GM23338 (cell line): ENCODE data around the gene ANKLE2. TPM values are rescaled to one million over a fixed set of nuclear protein-coding genes. Genes with fewer than 3 reads are reported as not detected.
"Not testable (repeated sequence)": the region's sequence is repeated elsewhere in the genome, so short reads cannot be mapped to it uniquely, and the experiment has no call there.

Source experiments
- ATAC-seq: fragments of 200-7000 bp; cut with Tn5 transposase; 3 replicates; pipeline ENCODE4 v1.9.1; 2020
- DNase-seq: peaks from one replicate; pipeline ENCODE4 v3.0.0-alpha.2; 2015; ENCODE audit warnings: low spot score
- H2AFZ ChIP-seq: fragments of 200-600 bp; sonication (generic); 2 replicates; pipeline ENCODE4 v1.8.0; 2016; ENCODE audit warnings: antibody characterized with exemption, mild to moderate bottlenecking, moderate library complexity
- H3F3A ChIP-seq: fragments of 200-600 bp; sonication (generic); replicated peaks from 2 replicates; pipeline ENCODE4 v1.8.0; 2017; ENCODE audit warnings: antibody characterized with exemption, mixed run types, low read depth
- H3K27ac ChIP-seq: fragments of 200-600 bp; sonication (generic); 2 replicates; pipeline ENCODE4 v1.6.1; 2016; ENCODE audit warnings: low read depth
- H3K27me3 ChIP-seq: fragments of 200-600 bp; sonication (generic); 2 replicates; pipeline ENCODE4 v1.8.0; 2016; ENCODE audit warnings: mild to moderate bottlenecking, mixed run types, moderate library complexity; ENCODE audit not compliant: insufficient read depth
- H3K36me3 ChIP-seq: fragments of 200-600 bp; sonication (generic); 2 replicates; pipeline ENCODE4 v1.8.0; 2016; ENCODE audit warnings: mild to moderate bottlenecking; ENCODE audit not compliant: insufficient read depth
- H3K4me1 ChIP-seq: fragments of 200-600 bp; sonication (generic); 2 replicates; pipeline ENCODE4 v1.8.0; 2016; ENCODE audit warnings: mild to moderate bottlenecking, moderate library complexity; ENCODE audit not compliant: insufficient read depth
- H3K4me2 ChIP-seq: fragments of 200-600 bp; sonication (generic); 2 replicates; pipeline ENCODE4 v1.7.1; 2017; ENCODE audit warnings: mixed run types
- H3K4me3 ChIP-seq: fragments of 200-600 bp; sonication (generic); 2 replicates; pipeline ENCODE4 v1.6.1; 2016; ENCODE audit warnings: mixed run types
- H3K79me2 ChIP-seq: fragments of 200-600 bp; sonication (generic); replicated peaks from 2 replicates; pipeline ENCODE4 v1.8.0; 2017; ENCODE audit warnings: mild to moderate bottlenecking; ENCODE audit not compliant: insufficient read depth
- H3K9me2 ChIP-seq: fragments of 200-600 bp; sonication (generic); 2 replicates; pipeline ENCODE4 v1.8.0; 2017; ENCODE audit not compliant: insufficient read depth
- H4K20me1 ChIP-seq: fragments of 200-600 bp; sonication (generic); replicated peaks from 2 replicates; pipeline ENCODE4 v1.8.0; 2017; ENCODE audit warnings: mild to moderate bottlenecking; ENCODE audit not compliant: insufficient read depth
- H3K27ac Mint-ChIP-seq: 2 replicates; pipeline ENCODE4 v1.8.0; 2020; ENCODE audit warnings: inconsistent platforms, mild to moderate bottlenecking, moderate library complexity, mixed read lengths
- H3K27me3 Mint-ChIP-seq: 3 replicates; pipeline ENCODE4 v1.8.0; 2022; ENCODE audit warnings: low read depth, mild to moderate bottlenecking, moderate library complexity, mixed read lengths, inconsistent platforms; ENCODE audit not compliant: insufficient read depth, poor library complexity
- H3K36me3 Mint-ChIP-seq: 3 replicates; pipeline ENCODE4 v1.8.0; 2021; ENCODE audit warnings: low read depth, mild to moderate bottlenecking, inconsistent platforms, moderate library complexity, mixed read lengths
- H3K4me1 Mint-ChIP-seq: 3 replicates; pipeline ENCODE4 v1.8.0; 2020; ENCODE audit warnings: mild to moderate bottlenecking, inconsistent platforms, mixed read lengths
- H3K4me3 Mint-ChIP-seq: 3 replicates; pipeline ENCODE4 v1.8.0; 2021; ENCODE audit warnings: moderate library complexity, mild to moderate bottlenecking, inconsistent platforms, mixed read lengths
- H3K9me3 Mint-ChIP-seq: 3 replicates; pipeline ENCODE4 v1.8.0; 2020; ENCODE audit warnings: moderate library complexity, mild to moderate bottlenecking, inconsistent platforms, mixed read lengths
- CTCF ChIP-seq, 2 experiments: fragments of 200-600 bp in 1 of 2; sonication (generic) in 1 of 2; conservative IDR thresholded peaks; 2 replicates each; pipeline versions ENCODE4 v1.5.1 to v1.6.1; 2016 to 2017; ENCODE audit warnings: antibody characterized with exemption in 2 of 2, low read depth in 2 of 2, mild to moderate bottlenecking in 2 of 2, moderate library complexity in 1 of 2
- EZH2phosphoT487 ChIP-seq: fragments of 200-600 bp; sonication (generic); IDR thresholded peaks from one replicate; pipeline ENCODE4 v1.8.1; 2018; ENCODE audit warnings: antibody characterized with exemption; ENCODE audit not compliant: unreplicated experiment
- POLR2AphosphoS5 ChIP-seq: IDR thresholded peaks from 2 replicates; pipeline ENCODE4 v1.6.1; 2016; ENCODE audit warnings: antibody characterized with exemption, low read depth
- STAT1 ChIP-seq: IDR thresholded peaks from one replicate; pipeline ENCODE4 v1.6.1; 2016; ENCODE audit warnings: antibody characterized with exemption; ENCODE audit not compliant: unreplicated experiment
- ZNF114 ChIP-seq: fragments of 250-450 bp; sonication (Bioruptor Pico); IDR thresholded peaks from 2 replicates; pipeline ENCODE4 v1.5.0; 2020; ENCODE audit warnings: mild to moderate bottlenecking, moderate library complexity
- ZNF331 ChIP-seq: fragments of 250-450 bp; sonication (Bioruptor Pico); IDR thresholded peaks from 2 replicates; pipeline ENCODE4 v1.5.0; 2020; ENCODE audit warnings: low read depth, mild to moderate bottlenecking, moderate library complexity
- ZNF462 ChIP-seq: fragments of 250-450 bp; sonication (Bioruptor Pico); IDR thresholded peaks from 2 replicates; pipeline ENCODE4 v1.5.0; 2020; ENCODE audit warnings: mild to moderate bottlenecking, moderate library complexity
- polyA plus RNA-seq: library from polyadenylated mRNA; unstranded; fragments of >200 nt; fragmentation: Nextera tagmentation; extraction: Ambion mirVana; gene quantifications from 2 replicates; pipeline ENCODE4 v1.2.1, GENCODE V29; 2016
- total RNA-seq: library from RNA; depleted of rRNA; stranded (reverse); fragments of >200 nt; shearing (Covaris generic); gene quantifications from 2 replicates; pipeline ENCODE4 v1.2.3, GENCODE V29; 2014

Gene ANKLE2
- total and polyA plus RNA-seq, 2 experiments from 2014 or later = 27.2 to 63.7 TPM

- H3K4me1 Mint-ChIP-seq, H3K9me3 Mint-ChIP-seq, H3F3A ChIP-seq, ATAC-seq, H3K4me1 ChIP-seq, H3K4me2 ChIP-seq, H3K27ac Mint-ChIP-seq, H2AFZ ChIP-seq, H3K27me3 ChIP-seq, H3K27me3 Mint-ChIP-seq, H3K4me3 Mint-ChIP-seq, H4K20me1 ChIP-seq, H3K79me2 ChIP-seq, H3K27ac ChIP-seq, H3K36me3 ChIP-seq, H3K9me2 ChIP-seq, DNase-seq, H3K4me3 ChIP-seq: not testable (repeated sequence)
- H3K36me3 Mint-ChIP-seq = peaks cover 68% of the 10 kb centered on the region
Measured at GRCh38 chr12:132791940-132792339, 30.3 kb upstream of the ANKLE2 start.

- peaks cover 66% of the 10 kb centered on the region for H3K36me3 Mint-ChIP-seq
- H4K20me1 ChIP-seq = no peaks in the 10 kb centered on the region
Measured at GRCh38 chr12:132789099-132789471, 27.5 kb upstream of the ANKLE2 start.

More at GRCh38 chr12:132789099-132789471, 27.5 kb upstream of the ANKLE2 start:
- Mint-ChIP-seq H3K4me3 (no peak overlapping the region), H3K27me3 (peaks cover 7% of the 10 kb centered on the region), H3K4me1 (no peaks in the 10 kb centered on the region), H3K9me3 (0 out of 3 replicates have a peak, but pooled peaks cover 3% of the 10 kb centered on the region), H3K27ac (no peak overlapping the region)
- no peaks in the 10 kb centered on the region for H3K79me2 ChIP-seq
- no peaks in the 10 kb centered on the region for H3K27me3 ChIP-seq
- no peak overlapping the region for H3K4me3 ChIP-seq
- H3K4me2 ChIP-seq = no peak overlapping the region
- no peak for DNase-seq
- H2AFZ ChIP-seq = no peak overlapping the region
- no peak overlapping the region for H3K27ac ChIP-seq
- H3F3A ChIP-seq = 0 out of 2 replicates have a peak, but pooled peaks cover 6% of the 10 kb centered on the region
- no peak for ATAC-seq
- H3K4me1 ChIP-seq = no peaks in the 10 kb centered on the region
- H3K36me3 ChIP-seq = peaks cover 3% of the 10 kb centered on the region; the same call in 1 of the 2 replicates
- no peak for TF ChIP-seq POLR2AphosphoS5
- TF ChIP-seq ZNF114 (CRISPR knock-in tag) = no peak
- TF ChIP-seq ZNF462 (CRISPR knock-in tag) = no peak
- TF ChIP-seq EZH2phosphoT487 = no peak
- no peak for TF ChIP-seq STAT1
- TF ChIP-seq ZNF331 (CRISPR knock-in tag) = no peak
- TF ChIP-seq CTCF (conservative IDR thresholded peaks at IDR 0.05; ENCODE audit: low read depth in 2 of 2) = no peak
- no peaks in the 10 kb centered on the region for H3K9me2 ChIP-seq
